ENCODE measurements around the gene CYS1. TPM values are rescaled to one million over a fixed set of nuclear protein-coding genes. Genes with fewer than 3 reads are reported as not detected.

Gene CYS1
- total RNA-seq, 3 donors from 2014 or later = 0.58 to 5.1 (median 0.98) TPM

- no peak for TF ChIP-seq CTCF (IDR thresholded peaks at IDR 0.05)
- H3K36me3 ChIP-seq (ENCODE audit: low read depth) = no peaks in the 10 kb centered on the region
- DNase-seq (peak in 2 of 3 donors; percentile 21 to 24), ATAC-seq (no peak)
- H3K4me3 ChIP-seq = no peak overlapping the region
- no peaks in the 10 kb centered on the region for H3K9me3 ChIP-seq
- intact Hi-C loops (cut with DNase I, micrococcal nuclease) = no loop called here
- H3K4me1 ChIP-seq (ENCODE audit: low read depth) = no peaks in the 10 kb centered on the region
Measured at GRCh38 chr2:10062931-10063365, 17.3 kb downstream of the CYS1 start.

- H3K4me3 ChIP-seq = no peak overlapping the region
- H3K9me3 ChIP-seq = no peaks in the 10 kb centered on the region
- peaks cover 12% of the 10 kb centered on the region for H3K4me1 ChIP-seq (ENCODE audit: low read depth)
- DNase-seq (peak in 2 of 3 donors; percentile 14 to 27), ATAC-seq (no peak)
- TF ChIP-seq CTCF (IDR thresholded peaks at IDR 0.05) = no peak
- intact Hi-C loops (cut with DNase I, micrococcal nuclease) = no loop called here
- H3K36me3 ChIP-seq (ENCODE audit: low read depth) = no peaks in the 10 kb centered on the region
Measured at GRCh38 chr2:10061221-10061925, 18.8 kb downstream of the CYS1 start.

GRCh38 chr2:10059552-10060335 lies 20.5 kb downstream of the CYS1 start:
- no peak overlapping the region for H3K4me3 ChIP-seq
- H3K9me3 ChIP-seq = no peaks in the 10 kb centered on the region
- H3K4me1 ChIP-seq (ENCODE audit: low read depth) = peaks cover 12% of the 10 kb centered on the region
- TF ChIP-seq CTCF (IDR thresholded peaks at IDR 0.05) = no peak
- DNase-seq = peak in 2 of 3 donors; percentile 18 to 44
- intact Hi-C loops (cut with DNase I, micrococcal nuclease) = loop anchor here in 1 of 2 donors (10.0 kb wide), 1 partner anchor 245 kb away; no protein-coding TSS in a partner anchor
- no peaks in the 10 kb centered on the region for H3K36me3 ChIP-seq (ENCODE audit: low read depth)
- no peak for ATAC-seq

GRCh38 chr2:10059016-10059351 lies 21.2 kb downstream of the CYS1 start:
- H3K36me3 ChIP-seq (ENCODE audit: low read depth) = no peaks in the 10 kb centered on the region
- intact Hi-C loops (cut with DNase I, micrococcal nuclease) = loop anchor here in 1 of 2 donors (10.0 kb wide), 1 partner anchor 244 kb away; no protein-coding TSS in a partner anchor
- H3K4me1 ChIP-seq (ENCODE audit: low read depth) = peaks cover 12% of the 10 kb centered on the region
- H3K9me3 ChIP-seq = no peaks in the 10 kb centered on the region
- ATAC-seq (no peak), DNase-seq (peak in 1 of 3 donors; percentile 40)
- TF ChIP-seq CTCF (IDR thresholded peaks at IDR 0.05) = no peak
- no peak overlapping the region for H3K4me3 ChIP-seq

GRCh38 chr2:10058251-10059015 lies 21.8 kb downstream of the CYS1 start:
- intact Hi-C loops (cut with DNase I, micrococcal nuclease) = loop anchor here in 1 of 2 donors (10.0 kb wide), 1 partner anchor 244 kb away; no protein-coding TSS in a partner anchor
- ATAC-seq (no peak), DNase-seq (peak in 2 of 3 donors; percentile 23 to 50)
- TF ChIP-seq CTCF (IDR thresholded peaks at IDR 0.05) = no peak
- no peaks in the 10 kb centered on the region for H3K36me3 ChIP-seq (ENCODE audit: low read depth)
- peaks cover 12% of the 10 kb centered on the region for H3K4me1 ChIP-seq (ENCODE audit: low read depth)
- no peaks in the 10 kb centered on the region for H3K9me3 ChIP-seq
- no peak overlapping the region for H3K4me3 ChIP-seq

All from mucosa of descending colon (tissue), 3 donors.